Endothelial cell (in vitro differentiated cells): ENCODE results near the gene RNASE1. TPM values are rescaled to one million over a fixed set of nuclear protein-coding genes. Genes with fewer than 3 reads are reported as not detected.

Experiments used
- DNase-seq: peaks from one replicate; pipeline ENCODE4 v3.0.0; 2021; ENCODE audit warnings: low spot score
- H3K27ac Mint-ChIP-seq: one replicate; pipeline ENCODE4 v1.8.0; 2021; ENCODE audit warnings: mixed read lengths, inconsistent platforms; ENCODE audit not compliant: unreplicated experiment
- H3K27me3 Mint-ChIP-seq: one replicate; pipeline ENCODE4 v1.8.0; 2021; ENCODE audit warnings: mild to moderate bottlenecking, moderate library complexity, mixed read lengths, inconsistent platforms; ENCODE audit not compliant: unreplicated experiment
- H3K36me3 Mint-ChIP-seq: one replicate; pipeline ENCODE4 v1.8.0; 2021; ENCODE audit warnings: mild to moderate bottlenecking, low read depth, mixed read lengths, inconsistent platforms; ENCODE audit not compliant: unreplicated experiment
- H3K4me1 Mint-ChIP-seq: one replicate; pipeline ENCODE4 v1.8.0; 2021; ENCODE audit warnings: mild to moderate bottlenecking, mixed read lengths, inconsistent platforms; ENCODE audit not compliant: unreplicated experiment
- H3K4me3 Mint-ChIP-seq: one replicate; pipeline ENCODE4 v1.8.0; 2021; ENCODE audit warnings: mild to moderate bottlenecking, mixed read lengths, inconsistent platforms; ENCODE audit not compliant: unreplicated experiment
- H3K9me3 Mint-ChIP-seq: one replicate; pipeline ENCODE4 v1.8.0; 2021; ENCODE audit warnings: mixed read lengths, inconsistent platforms; ENCODE audit not compliant: unreplicated experiment
- CTCF ChIP-seq: fragments of 200-600 bp; sonication (generic); IDR thresholded peaks from one replicate; pipeline ENCODE4 v1.5.0; 2021; ENCODE audit warnings: antibody characterized with exemption; ENCODE audit not compliant: unreplicated experiment
- total RNA-seq: library from RNA; stranded (reverse); fragmentation: NEBNext Ultra II Directional; extraction: Animal tissue kit (Norgen Biotek cat#: 25700); gene quantifications from one replicate; pipeline ENCODE4 v1.2.1, GENCODE V29; 2021; ENCODE audit not compliant: unreplicated experiment

Gene RNASE1
- total RNA-seq, 1 donor from 2014 or later = 31.6 TPM

GRCh38 chr14:20794644-20795369 is 7.8 kb downstream of the RNASE1 start:
- H3K4me3 Mint-ChIP-seq = no peak overlapping the region
- H3K9me3 Mint-ChIP-seq = no peaks in the 10 kb centered on the region
- peaks cover 5% of the 10 kb centered on the region for H3K27me3 Mint-ChIP-seq
- peaks cover 40% of the 10 kb centered on the region for H3K4me1 Mint-ChIP-seq
- no peak overlapping the region for H3K27ac Mint-ChIP-seq
- no peak for TF ChIP-seq CTCF
- no peaks in the 10 kb centered on the region for H3K36me3 Mint-ChIP-seq
- DNase-seq = no peak

GRCh38 chr14:20792556-20792955 is 10.1 kb downstream of the RNASE1 start:
- Mint-ChIP-seq H3K4me3 (no peak overlapping the region), H3K27me3 (peaks cover 3% of the 10 kb centered on the region), H3K36me3 (no peaks in the 10 kb centered on the region), H3K27ac (no peak overlapping the region), H3K9me3 (no peaks in the 10 kb centered on the region), H3K4me1 (peaks cover 36% of the 10 kb centered on the region)
- DNase-seq = no peak
- no peak for TF ChIP-seq CTCF

DNA sequence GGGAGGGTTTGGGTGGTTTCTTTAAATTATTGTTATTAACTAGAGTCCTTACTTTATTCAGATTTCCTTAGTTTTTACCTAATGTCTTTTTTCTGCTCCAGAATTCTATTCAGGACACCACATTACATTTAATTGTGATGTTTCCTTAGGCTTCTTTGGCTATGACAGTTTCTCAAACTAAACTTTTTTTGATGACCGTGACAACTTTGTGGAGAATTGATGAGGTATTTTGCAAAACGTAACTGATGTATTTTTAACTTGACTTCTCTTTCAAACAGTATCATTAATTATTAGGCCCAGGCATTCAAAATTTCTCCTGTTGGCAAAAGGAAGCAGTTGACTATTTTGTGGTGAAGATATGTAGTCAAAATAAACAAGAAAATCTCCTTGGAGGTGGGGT is 11.0 kb downstream of the RNASE1 start:
- Mint-ChIP-seq H3K27me3 (peaks cover 3% of the 10 kb centered on the region), H3K36me3 (no peaks in the 10 kb centered on the region), H3K9me3 (no peaks in the 10 kb centered on the region), H3K27ac (no peak overlapping the region), H3K4me1 (peaks cover 39% of the 10 kb centered on the region), H3K4me3 (no peak overlapping the region)
- no peak for TF ChIP-seq CTCF
- DNase-seq = no peak

- DNase-seq = no peak
- no peak overlapping the region for H3K4me3 Mint-ChIP-seq
- H3K27ac Mint-ChIP-seq = no peak overlapping the region
- H3K9me3 Mint-ChIP-seq = no peaks in the 10 kb centered on the region
- peaks cover 1% of the 10 kb centered on the region for H3K36me3 Mint-ChIP-seq
- TF ChIP-seq CTCF = no peak
- peaks cover 41% of the 10 kb centered on the region for H3K4me1 Mint-ChIP-seq
- H3K27me3 Mint-ChIP-seq = peaks cover 3% of the 10 kb centered on the region
Observed at GRCh38 chr14:20791187-20791586, 11.5 kb downstream of the RNASE1 start.

- H3K4me1 Mint-ChIP-seq = peaks cover 44% of the 10 kb centered on the region
- H3K4me3 Mint-ChIP-seq = no peak overlapping the region
- H3K9me3 Mint-ChIP-seq = no peaks in the 10 kb centered on the region
- peak overlapping the region; percentile 53 for H3K27ac Mint-ChIP-seq
- peaks cover 6% of the 10 kb centered on the region for H3K36me3 Mint-ChIP-seq
- DNase-seq = no peak
- H3K27me3 Mint-ChIP-seq = peaks cover 3% of the 10 kb centered on the region
- no peak for TF ChIP-seq CTCF
Observed at GRCh38 chr14:20790464-20791116, 12.1 kb downstream of the RNASE1 start.
